Measurements from ENCODE around the gene IL6ST.
"Not testable (repeated sequence)": the region's sequence is repeated elsewhere in the genome, so short reads cannot be mapped to it uniquely, and the experiment has no call there.

The IL6ST gene

DNA sequence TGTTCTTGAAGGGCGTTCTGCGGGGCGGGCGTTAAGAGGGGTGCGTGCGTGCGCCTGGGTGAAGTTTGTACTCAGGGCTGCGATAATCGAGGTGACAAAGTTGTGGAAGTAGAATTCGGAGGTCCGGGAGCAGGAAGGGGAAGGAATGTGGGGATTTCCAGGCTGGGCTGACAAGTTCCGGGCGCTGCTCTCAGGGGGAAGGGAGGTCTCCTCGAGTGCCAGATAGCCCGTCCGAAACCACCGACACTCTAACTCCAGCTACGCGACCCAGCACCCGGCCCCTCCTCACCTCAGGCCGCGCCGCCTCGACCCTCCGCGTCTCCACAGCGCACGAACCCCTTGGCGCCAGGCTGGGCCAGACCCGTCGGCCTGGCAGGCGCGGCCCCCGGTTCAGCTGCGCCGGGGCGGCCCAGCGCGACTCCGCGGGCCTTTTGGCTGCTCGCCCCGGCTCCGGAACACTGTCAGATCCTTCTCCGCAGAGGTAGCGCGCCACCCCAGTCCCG is at the start of gene IL6ST:
IL6ST (minus strand) TSS at position 469 of the 503 bp plus-strand sequence. CDS start 18,685 bp downstream, outside the sequence.
- no peak for DNase-seq (ENCODE audit: low read depth, low spot score)

- no peak for DNase-seq (ENCODE audit: low read depth, low spot score)
Measured at GRCh38 chr5:56039985-56040384, 45.2 kb upstream of the IL6ST start.

DNA sequence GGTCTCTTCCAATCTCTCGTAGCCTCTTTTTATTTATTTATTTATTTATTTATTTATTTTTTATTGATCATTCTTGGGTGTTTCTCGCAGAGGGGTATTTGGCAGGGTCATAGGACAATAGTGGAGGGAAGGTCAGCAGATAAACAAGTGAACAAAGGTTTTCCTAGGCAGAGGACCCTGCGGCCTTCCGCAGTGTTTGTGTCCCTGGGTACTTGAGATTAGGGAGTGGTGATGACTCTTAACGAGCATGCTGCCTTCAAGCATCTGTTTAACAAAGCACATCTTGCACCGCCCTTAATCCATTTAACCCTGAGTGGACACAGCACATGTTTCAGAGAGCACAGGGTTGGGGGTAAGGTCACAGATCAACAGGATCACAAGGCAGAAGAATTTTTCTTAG is 43.4 kb upstream of the IL6ST start:
- DNase-seq (ENCODE audit: low read depth, low spot score) = not testable (repeated sequence)

- peak; percentile 67 for DNase-seq (ENCODE audit: low read depth, low spot score)
Measured at GRCh38 chr5:56037531-56038010, 42.8 kb upstream of the IL6ST start.

GRCh38 chr5:56035394-56035793 is 40.6 kb upstream of the IL6ST start:
- not testable (repeated sequence) for DNase-seq (ENCODE audit: low read depth, low spot score)

DNA sequence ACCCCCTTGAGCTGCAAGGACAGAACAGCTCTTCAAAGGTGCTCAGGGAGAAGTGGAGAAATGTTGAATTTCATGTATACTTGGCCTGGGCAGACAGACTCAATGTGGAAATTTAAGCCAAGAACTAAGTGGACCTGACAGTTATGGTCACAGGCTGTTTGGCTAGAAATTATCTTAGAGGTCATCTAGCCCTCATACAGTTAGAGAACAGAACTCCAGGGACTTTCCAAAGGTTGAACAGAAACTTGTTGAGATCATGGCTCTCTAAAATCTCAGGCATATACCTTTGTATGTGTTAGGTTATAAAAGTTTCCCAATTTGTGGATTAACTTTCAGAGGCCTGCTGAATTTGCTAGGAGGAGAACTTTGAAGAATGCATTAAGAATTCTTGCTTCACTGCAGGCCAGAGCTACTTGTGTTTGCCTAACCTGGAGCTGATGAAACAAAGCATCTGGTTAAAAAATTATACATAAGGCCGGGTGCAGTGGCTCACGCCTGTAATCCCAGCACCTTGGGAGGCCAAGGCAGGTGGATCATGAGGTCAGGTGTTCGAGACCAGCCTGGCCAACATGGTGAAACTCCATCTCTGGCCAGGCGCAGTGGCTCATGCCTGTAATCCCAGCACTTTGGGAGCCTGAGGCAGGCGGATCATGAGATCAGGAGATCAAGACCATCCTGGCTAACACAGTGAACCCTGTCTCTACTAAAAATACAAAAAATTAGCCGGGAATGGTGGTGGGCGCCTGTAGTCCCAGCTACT is 35.3 kb upstream of the IL6ST start:
- not testable (repeated sequence) for DNase-seq (ENCODE audit: low read depth, low spot score)

DNA sequence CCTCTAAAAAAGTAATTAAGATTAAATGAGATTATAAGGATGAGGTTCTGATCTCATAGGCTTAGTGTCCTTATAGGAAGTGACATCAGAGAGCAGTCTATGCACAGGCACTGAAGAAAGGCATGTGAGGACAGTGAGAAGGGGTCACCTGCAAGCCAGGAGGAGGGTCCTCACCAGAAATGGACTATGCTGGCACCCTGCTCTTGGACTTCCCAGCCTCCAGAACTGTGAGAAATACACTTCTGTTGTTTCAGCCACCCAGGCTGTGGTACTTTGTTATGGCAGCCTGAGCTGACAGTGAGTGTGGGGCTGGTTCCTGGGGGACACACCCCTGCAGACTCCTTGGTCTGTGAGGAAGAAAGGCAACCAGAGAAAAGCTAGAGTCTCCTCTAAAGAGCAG is 34.7 kb upstream of the IL6ST start:
- no peak for DNase-seq (ENCODE audit: low read depth, low spot score)

DNA sequence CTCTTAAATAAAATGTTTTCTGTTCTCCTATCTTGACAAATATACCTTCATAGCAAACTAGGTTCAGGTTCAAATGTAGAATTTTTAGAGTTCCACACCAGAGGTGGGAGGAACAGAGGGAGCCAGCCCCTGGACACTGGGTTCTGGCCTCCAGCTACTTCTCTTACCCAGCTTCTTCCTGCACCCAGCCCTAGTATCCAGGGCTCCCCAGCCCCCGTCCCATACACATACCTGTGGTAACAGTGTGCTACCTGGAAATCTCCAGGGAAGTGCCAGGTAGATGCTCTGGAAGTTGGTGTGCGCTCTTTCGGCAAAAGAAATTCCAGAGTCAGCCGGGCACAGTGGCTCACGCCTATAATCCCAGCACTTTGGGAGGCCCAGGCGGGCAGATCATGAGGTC is 33.9 kb upstream of the IL6ST start:
- DNase-seq (ENCODE audit: low read depth, low spot score) = no peak

DNA sequence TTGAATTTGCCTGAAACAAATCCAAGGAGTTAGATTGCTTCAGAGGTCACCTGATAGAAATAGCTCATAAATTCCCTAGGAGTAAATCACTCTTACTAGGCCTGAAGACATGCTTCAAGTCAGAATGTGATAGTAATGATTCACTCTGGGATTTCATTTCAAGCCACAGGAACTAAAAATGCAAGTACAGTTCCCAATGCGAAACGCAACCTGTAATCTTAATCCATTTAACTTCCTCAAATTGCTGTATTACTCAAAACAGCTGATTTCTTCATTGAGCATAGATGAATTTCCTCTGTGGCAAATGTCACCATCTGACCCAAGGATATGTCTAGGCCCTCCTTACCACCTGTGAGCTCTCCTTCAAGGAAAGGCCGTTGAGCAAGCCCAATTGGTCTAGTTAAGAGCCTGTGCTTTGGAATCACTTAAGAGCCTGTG is 32.1 kb upstream of the IL6ST start:
- DNase-seq (ENCODE audit: low read depth, low spot score) = no peak

DNA sequence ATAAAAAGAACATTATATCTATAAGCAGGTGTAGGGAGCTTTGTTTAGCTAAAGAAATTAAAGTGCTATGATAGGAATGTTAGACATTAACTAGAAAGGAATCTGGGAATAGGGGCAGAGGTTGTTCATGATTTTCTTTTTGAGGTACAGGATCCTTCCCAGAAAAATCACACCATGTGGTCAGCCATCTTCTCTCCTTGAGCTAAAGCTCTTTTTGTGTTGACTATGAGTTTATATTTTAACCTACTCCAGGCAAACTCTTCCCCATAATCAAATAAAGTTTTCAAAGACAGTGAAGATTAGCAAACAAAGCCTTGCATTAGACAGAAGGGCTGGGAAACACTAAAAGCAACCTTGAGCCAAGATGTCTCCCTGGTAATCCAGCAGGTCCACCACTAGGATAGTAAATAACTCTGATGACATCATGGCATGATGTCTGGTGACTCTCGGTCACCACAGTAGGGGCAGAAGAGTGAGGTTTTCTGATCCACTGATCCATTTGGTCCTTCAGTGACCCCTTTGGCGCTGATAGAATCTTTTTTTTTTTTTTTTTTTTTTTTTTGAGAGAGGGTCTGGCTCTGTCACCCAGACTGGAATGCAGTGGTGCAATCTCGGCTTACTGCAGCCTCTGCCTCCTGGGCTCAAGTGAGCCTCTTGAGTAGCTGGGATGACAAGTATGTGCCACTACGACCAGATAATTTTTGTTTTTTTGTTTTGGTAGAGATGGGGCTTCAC is 30.6 kb upstream of the IL6ST start:
- DNase-seq (ENCODE audit: low read depth, low spot score) = peak; percentile 60

GRCh38 chr5:56024810-56025150 is 30.0 kb upstream of the IL6ST start:
- no peak for DNase-seq (ENCODE audit: low read depth, low spot score)

GRCh38 chr5:56023296-56023695 is 28.5 kb upstream of the IL6ST start:
- DNase-seq (ENCODE audit: low read depth, low spot score) = no peak

- DNase-seq (ENCODE audit: low read depth, low spot score) = no peak
Measured at GRCh38 chr5:56019306-56020272, 24.8 kb upstream of the IL6ST start.

GRCh38 chr5:56018832-56019231 is 24.1 kb upstream of the IL6ST start:
- no peak for DNase-seq (ENCODE audit: low read depth, low spot score)

DNA sequence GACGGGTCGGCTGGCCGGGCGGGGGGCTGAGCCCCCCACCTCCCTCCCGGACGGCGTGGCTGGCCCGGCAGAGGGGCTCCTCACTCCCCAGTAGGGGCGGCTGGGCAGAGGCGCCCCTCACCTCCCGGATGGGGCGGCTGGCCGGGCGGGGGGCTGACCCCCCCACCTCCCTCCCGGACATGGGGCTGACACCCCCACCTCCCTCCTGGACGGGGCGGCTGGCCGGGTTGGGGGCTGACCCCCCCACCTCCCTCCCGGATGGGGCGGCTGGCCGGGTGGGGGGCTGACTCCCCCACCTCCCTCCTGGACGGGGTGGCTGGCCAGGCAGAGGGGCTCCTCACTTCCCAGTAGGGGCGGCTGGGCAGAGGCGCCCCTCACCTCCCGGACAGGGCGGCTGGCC is 19.9 kb upstream of the IL6ST start:
- DNase-seq (ENCODE audit: low read depth, low spot score) = not testable (repeated sequence)

DNA sequence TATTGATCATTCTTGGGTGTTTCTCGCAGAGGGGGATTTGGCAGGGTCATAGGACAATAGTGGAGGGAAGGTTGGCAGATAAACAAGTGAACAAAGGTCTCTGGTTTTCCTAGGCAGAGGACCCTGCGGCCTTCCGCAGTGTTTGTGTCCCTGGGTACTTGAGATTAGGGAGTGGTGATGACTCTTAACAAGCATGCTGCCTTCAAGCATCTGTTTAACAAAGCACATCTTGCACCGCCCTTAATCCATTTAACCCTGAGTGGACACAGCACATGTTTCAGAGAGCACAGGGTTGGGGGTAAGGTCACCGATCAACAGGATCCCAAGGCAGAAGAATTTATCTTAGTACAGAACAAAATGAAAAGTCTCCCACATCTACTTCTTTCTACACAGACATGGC is 19.2 kb upstream of the IL6ST start:
- not testable (repeated sequence) for DNase-seq (ENCODE audit: low read depth, low spot score)

GRCh38 chr5:56012281-56012963 is 17.7 kb upstream of the IL6ST start:
- no peak for DNase-seq (ENCODE audit: low read depth, low spot score)

DNA sequence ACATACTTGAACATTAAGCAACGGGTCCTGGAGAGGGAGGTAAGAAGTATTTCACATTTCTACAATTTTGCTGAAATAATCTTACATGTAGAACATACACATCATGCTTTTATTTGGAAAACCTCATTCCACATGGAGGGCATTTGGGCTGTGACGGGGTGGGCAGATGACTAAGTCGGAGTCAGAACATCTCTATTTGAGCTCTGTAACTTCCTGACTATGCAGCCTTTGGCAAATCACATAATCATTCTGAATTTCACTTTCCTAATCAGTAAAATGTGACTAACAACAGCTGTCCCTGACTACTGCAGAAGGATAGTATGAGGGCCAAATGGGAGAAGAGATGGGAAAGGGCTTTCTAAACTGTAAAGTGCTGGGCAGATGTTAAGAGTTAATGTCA is 17.1 kb upstream of the IL6ST start:
- no peak for DNase-seq (ENCODE audit: low read depth, low spot score)

GRCh38 chr5:56010431-56010830 is 15.7 kb upstream of the IL6ST start:
- no peak for DNase-seq (ENCODE audit: low read depth, low spot score)

DNA sequence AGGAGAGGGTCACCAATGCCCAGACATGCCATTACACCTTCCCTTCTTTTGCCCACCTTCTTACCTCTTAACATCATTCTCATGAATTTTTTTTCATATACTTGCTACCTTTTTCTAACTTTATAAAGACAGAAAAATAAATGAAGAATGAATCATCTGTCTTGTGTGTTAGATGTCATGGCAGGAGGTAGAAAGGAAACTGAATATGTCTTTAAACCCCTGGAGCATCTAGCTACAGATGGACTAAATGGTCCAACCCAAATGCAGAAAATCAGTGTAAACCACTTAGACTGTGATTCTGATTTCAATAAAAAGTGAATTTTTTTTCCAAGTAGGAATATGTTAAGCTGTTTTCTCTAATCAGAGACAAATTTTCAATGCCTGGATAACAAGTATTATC is 11.8 kb upstream of the IL6ST start:
- no peak for DNase-seq (ENCODE audit: low read depth, low spot score)

- no peak for DNase-seq (ENCODE audit: low read depth, low spot score)
Measured at GRCh38 chr5:56006094-56006493, 11.3 kb upstream of the IL6ST start.

Data from ELF-1 (cell line).